ES-I3 (cell line): Measurements from ENCODE around the gene CEP72.

ENCODE experiments used
- H3K36me3 ChIP-seq: 2 replicates; pipeline ENCODE4 v1.6.1; 2013; ENCODE audit warnings: mild to moderate bottlenecking, low read length, control low read depth, moderate library complexity; ENCODE audit not compliant: insufficient read depth
- H3K4me1 ChIP-seq: 2 replicates; pipeline ENCODE4 v1.6.1; 2013; ENCODE audit warnings: mild to moderate bottlenecking, control low read depth, low read length; ENCODE audit not compliant: insufficient read depth
- H3K9ac ChIP-seq: 2 replicates; pipeline ENCODE4 v1.6.1; 2013; ENCODE audit warnings: low read depth, mild to moderate bottlenecking, low read length, moderate library complexity
- H3K9me3 ChIP-seq: 2 replicates; pipeline ENCODE4 v1.6.1; 2013; ENCODE audit warnings: mild to moderate bottlenecking, low read length, moderate library complexity; ENCODE audit not compliant: control insufficient read depth, insufficient read depth

The CEP72 gene

DNA sequence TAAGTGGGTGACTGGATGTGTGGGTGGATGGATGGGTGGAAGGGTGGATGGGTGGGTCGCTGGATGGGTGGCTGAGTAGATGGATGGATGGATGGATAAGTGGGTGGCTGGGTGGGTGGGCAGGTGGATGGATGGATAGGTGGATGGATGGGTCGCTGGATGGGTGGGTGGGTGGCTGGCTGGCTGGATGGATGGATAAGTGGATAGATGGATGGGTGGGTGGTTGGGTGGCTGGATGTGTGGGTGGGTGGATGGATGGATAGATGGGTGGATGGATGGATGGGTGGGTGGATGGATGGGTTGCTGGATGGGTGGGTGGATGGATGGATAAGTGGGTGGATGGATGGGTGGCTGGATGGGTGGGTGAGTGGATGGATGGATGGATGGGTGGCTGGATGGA, 27.3 kb upstream of the CEP72 start:
- H3K36me3 ChIP-seq, result no peaks in the 10 kb centered on the region
- peaks cover 4% of the 10 kb centered on the region; the same call in 1 of the 2 replicates for H3K4me1 ChIP-seq
- H3K9me3 ChIP-seq, result no peaks in the 10 kb centered on the region; the same call in 1 of the 2 replicates
- no peak overlapping the region for H3K9ac ChIP-seq

DNA sequence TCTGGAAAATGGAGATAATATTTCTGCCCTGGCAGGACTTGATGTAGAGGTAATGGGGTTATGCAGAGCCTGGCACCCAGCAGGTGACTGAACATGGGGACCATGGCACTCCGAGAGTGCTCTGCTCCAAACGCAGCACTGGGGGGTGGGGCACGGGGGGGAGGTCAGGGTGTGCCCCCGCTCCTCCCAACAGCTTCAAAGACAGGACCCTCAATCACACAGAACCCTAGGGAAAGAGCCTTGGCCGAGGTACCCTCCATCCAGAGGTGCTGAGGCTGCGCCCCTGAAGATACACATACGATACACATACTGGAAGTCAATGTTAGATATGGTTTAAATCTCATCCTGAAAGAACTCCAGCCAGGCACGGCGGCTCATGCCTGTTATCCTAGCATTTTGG, 26.6 kb upstream of the CEP72 start:
- H3K9me3 ChIP-seq, result no peaks in the 10 kb centered on the region; the same call in 1 of the 2 replicates
- H3K36me3 ChIP-seq, result no peaks in the 10 kb centered on the region
- H3K4me1 ChIP-seq, result peaks cover under 1% of the 10 kb centered on the region; the same call in 1 of the 2 replicates
- H3K9ac ChIP-seq, result no peak overlapping the region

DNA sequence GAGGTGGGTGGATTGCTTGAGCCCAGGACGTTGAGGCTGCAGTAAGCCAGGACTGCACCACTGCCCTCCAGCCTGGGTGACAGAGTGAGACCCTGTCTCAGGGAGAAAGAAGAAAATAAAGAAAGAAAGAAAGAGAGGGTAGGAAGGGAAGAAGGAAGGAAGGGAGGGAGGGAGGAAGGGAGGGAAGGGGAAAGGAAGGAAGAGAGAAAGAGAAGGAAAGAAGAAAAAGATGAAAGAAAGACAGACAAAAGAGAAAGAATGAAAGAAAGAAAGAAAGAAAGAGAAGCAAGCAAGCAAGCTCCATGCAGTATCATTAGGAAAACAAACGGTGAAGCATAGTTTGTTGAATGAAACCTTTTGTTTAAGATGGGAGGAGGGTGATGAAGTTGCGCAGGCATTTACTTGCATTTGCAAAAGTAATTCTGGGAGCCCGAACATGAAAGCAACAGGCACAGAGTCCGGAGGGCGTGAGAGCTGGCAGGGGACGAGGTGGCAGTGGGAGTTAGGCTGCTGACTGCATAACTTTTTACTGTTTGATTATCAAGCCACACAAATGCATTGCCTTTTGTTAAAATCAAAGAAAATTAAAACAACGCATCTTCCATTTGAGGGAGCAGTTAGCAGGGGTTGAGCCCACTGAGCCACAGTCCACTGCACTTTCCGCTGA, 26.0 kb upstream of the CEP72 start:
- H3K9ac ChIP-seq, result no peak overlapping the region

DNA sequence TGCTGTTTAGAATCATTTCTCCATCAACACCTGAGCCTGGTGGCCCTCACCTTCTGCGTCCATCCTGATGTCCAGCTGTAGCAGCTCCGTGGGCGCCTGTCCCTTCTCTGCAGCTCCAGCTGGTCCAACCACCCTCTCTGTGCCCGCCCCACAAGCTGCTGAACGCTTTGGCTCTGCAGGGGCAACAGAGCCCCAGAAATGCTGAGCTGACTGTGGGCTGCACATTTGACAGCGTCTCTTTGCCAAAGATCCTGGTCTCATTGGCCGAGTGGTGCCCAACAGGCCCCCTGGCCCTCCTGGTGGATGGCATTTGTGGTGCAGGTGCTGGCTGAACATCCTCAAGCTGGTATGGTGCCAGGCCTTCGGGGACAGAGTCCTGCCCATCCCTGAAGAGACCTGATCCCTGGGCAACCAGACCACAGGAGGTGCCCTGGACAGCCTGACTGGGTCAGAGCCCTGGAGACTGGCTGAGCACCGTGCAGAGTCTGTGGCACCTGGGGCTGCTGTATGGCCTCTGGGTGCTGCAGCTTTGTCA, 25.3 kb upstream of the CEP72 start:
- Histone ChIP-seq H3K4me1 (no peaks in the 10 kb centered on the region), H3K9me3 (no peaks in the 10 kb centered on the region; the same call in 1 of the 2 replicates), H3K9ac (no peak overlapping the region), H3K36me3 (no peaks in the 10 kb centered on the region)

More for the DNA sequence above, 26.0 kb upstream of the CEP72 start:
- no peaks in the 10 kb centered on the region for H3K36me3 ChIP-seq
- no peaks in the 10 kb centered on the region; the same call in 1 of the 2 replicates for H3K9me3 ChIP-seq
- no peaks in the 10 kb centered on the region for H3K4me1 ChIP-seq

DNA sequence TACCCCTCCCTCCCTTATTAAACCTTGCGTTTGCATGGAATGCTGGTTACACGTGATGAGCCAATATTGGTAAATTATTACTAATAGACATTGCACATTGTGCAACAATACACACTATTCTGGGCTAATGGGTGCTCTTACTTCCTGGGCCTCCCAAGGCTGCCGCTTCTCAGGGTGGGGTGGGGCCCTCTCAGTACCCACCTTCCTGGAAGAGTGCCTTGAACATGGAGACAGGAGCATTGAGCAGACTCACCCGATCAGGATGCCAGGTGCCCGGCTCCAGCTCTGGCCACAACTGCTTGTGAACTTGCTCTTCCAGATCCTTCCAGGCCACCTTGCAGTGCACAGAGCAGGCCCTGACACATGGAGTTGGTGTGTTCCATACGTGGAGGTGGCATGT, 24.7 kb upstream of the CEP72 start:
- H3K9ac ChIP-seq, result no peak overlapping the region
- H3K36me3 ChIP-seq, result no peaks in the 10 kb centered on the region
- no peaks in the 10 kb centered on the region; the same call in 1 of the 2 replicates for H3K9me3 ChIP-seq
- H3K4me1 ChIP-seq, result no peaks in the 10 kb centered on the region

DNA sequence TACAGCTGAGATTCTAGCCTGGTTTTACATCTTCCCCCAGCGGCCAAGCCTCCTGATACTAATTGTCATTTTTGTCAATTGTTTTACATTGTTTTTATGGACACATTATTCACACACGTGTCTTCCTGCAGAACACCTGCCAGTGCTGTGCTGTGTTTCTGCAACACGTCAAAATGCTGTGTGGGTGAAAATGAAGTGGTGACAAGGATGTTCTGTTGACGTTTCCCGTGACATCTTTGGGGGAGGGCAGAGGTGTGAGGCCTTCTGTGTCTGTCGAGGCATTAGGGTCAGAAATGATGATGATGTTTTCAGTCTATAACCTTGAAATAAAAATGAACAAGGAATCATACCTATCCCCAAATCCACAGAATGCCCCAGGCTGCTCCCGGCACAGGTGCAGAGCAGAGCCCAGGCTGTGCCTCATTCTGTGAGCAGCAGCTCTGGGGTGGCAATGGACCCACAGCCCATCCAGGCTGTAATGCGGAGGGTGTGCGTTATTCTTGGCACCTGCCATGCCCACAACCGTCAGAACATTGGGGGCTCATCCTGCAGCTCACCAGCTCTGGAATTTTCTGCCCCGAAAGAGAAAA, 23.6 kb upstream of the CEP72 start:
- H3K36me3 ChIP-seq, result no peaks in the 10 kb centered on the region
- no peaks in the 10 kb centered on the region for H3K4me1 ChIP-seq
- H3K9ac ChIP-seq, result no peak overlapping the region
- H3K9me3 ChIP-seq, result no peaks in the 10 kb centered on the region; the same call in 1 of the 2 replicates

DNA sequence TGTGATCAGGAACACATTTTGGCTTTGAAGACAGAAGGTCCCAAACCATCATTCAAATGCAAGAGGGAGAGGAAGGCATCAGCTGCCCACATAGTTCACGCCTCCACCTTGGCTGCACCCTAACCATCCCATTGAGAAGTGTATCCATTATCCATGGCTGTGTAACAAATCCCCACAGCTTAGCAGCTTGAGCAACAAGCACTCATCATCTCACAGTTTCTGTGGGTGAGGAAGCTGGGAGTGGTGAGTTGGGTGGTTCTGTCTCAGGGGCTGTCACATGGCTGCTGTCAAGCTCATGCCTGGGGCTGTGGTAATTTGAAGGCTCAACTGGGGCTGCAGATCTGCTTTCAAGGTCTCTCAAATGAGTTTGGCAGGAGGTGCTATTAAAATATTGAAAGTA, 23.0 kb upstream of the CEP72 start:
- H3K9ac ChIP-seq, result no peak overlapping the region
- no peaks in the 10 kb centered on the region for H3K4me1 ChIP-seq
- no peaks in the 10 kb centered on the region for H3K36me3 ChIP-seq
- H3K9me3 ChIP-seq, result no peaks in the 10 kb centered on the region; the same call in 1 of the 2 replicates

DNA sequence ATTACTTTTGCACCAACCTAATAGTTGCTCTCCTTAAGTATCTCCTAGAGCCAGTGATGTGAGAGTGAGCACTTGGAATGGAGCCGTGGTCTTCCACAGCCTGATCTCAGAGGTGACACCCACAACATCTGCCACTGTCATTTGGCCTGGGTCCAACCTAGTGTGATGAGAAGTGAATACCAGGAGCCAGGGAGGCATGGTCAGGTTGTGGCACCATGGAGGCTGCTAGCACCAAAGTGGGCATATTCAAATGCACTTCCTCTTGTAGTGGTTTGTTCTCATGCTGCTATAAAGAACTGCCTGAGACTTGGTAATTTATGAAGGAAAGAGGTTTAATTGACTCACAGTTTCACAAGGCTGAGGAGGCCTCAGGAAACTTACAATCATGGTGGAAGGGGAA, 22.6 kb upstream of the CEP72 start:
- Histone ChIP-seq H3K9ac (no peak overlapping the region), H3K4me1 (no peaks in the 10 kb centered on the region), H3K9me3 (no peaks in the 10 kb centered on the region; the same call in 1 of the 2 replicates), H3K36me3 (no peaks in the 10 kb centered on the region)

DNA sequence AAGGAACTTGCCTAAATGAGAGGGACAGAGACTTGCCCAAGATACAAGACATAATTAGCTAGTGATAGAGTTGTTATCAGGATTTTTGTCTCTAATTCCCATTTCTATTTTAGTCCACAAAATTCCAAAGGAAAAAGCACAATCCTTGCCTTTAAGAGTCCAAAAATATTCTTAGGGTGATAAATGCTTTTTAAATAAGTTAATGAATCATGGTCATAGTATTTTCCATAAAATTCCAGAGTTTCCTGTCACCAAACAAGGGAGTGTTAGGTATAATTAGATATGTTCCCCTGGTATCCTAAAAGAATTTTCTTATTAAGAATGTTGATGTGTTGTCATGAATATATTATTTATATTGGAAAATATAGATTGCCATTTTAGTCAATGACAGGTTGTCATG, 21.8 kb upstream of the CEP72 start:
- Histone ChIP-seq H3K9ac (no peak overlapping the region), H3K9me3 (no peaks in the 10 kb centered on the region; the same call in 1 of the 2 replicates), H3K36me3 (no peaks in the 10 kb centered on the region), H3K4me1 (no peaks in the 10 kb centered on the region)

DNA sequence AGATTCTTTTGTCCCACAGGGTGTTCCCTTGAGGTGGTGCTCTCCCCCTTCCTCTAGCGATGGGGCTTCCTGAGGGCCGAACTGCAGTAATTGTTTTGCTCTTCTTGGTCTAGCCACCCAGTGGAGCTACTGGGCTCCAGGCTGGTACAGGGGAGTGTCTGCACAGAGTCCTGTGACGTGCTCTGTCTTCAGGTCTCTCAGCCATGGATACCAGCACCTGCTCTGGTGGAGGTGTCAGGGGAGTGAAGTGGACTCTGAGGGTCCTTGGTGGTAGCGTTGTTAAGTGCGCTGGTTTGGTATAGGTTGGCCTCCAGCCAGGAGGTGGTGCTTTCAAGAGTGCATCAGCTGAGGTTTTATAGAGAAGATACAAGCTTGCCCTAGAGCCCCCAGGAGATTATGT, 20.4 kb upstream of the CEP72 start:
- Histone ChIP-seq H3K9ac (no peak overlapping the region), H3K4me1 (no peaks in the 10 kb centered on the region), H3K9me3 (no peaks in the 10 kb centered on the region; the same call in 1 of the 2 replicates), H3K36me3 (no peaks in the 10 kb centered on the region)

DNA sequence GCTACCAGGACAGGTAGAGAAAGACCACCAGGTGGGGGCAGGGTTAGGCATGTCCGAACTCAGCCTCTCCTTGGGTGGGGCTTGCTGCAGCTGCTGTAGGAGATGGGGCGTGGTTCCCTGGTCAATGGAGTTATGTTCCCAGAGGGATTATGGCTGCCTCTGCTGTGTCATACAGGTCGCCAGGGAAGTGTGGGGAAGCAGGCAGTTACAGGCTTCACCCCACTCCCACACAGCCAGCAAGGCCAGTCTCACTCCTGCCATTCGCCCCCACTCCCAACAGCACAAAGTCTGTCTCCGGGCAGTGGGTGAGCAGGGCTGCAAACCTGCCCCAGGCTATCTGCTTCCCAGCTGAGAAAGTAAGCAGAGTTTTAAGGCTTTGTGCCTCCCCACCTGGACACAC, 20.0 kb upstream of the CEP72 start:
- H3K9ac ChIP-seq, result no peak overlapping the region
- H3K9me3 ChIP-seq, result no peaks in the 10 kb centered on the region; the same call in 1 of the 2 replicates
- no peaks in the 10 kb centered on the region for H3K36me3 ChIP-seq
- H3K4me1 ChIP-seq, result no peaks in the 10 kb centered on the region

DNA sequence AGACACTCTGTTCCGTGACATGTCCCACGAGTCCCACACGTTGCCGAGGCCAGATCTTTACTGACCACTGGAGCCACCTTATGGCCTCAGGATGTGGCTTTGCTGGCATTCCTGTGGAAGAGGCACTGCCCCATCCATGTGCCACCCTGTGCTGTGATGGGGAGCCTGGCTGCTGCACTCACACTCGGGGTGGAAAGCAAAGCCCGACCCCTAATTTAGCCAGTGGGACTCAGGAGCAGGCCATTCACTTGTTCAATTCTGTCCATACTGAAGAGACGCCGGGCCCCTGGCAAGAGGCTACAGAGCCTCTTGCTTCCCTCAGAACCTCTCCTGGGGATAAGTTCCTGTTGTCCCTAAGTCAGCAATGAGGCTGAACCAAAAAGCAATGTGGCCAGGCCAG, 18.6 kb upstream of the CEP72 start:
- H3K9ac ChIP-seq, result no peak overlapping the region
- H3K9me3 ChIP-seq, result no peaks in the 10 kb centered on the region; the same call in 1 of the 2 replicates
- H3K4me1 ChIP-seq, result no peaks in the 10 kb centered on the region
- H3K36me3 ChIP-seq, result no peaks in the 10 kb centered on the region

DNA sequence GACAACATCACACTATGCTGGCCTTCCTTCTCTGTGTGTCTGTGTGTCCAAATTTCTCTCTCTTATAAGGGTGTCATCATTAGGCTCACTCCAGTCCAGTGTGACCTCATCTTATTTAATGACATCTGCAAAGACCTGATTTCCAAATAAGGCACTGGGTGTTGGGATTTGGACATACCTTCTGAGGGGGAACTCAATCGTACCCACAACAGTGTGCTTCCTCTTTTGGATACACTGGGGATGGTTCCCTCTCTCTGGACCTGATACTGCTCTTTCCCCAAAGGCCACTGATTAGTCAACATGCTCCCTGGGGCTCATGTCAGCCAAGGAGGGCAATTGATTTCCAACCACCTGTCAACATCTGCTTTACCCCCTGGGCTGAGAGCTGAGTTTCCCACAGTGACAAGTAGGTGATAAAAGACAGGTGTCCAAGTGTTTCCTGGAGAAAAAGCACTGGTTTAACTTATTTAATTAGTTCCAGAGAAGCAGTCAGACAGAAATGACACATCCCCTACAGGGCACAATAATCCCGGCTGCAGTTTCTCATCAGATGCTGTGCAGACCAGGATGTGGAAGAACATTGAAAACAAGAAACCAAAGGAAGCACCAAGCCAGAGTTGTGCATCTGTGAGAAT, 17.8 kb upstream of the CEP72 start:
- H3K36me3 ChIP-seq, result no peaks in the 10 kb centered on the region
- no peaks in the 10 kb centered on the region for H3K4me1 ChIP-seq
- no peak overlapping the region for H3K9ac ChIP-seq
- H3K9me3 ChIP-seq, result no peaks in the 10 kb centered on the region

DNA sequence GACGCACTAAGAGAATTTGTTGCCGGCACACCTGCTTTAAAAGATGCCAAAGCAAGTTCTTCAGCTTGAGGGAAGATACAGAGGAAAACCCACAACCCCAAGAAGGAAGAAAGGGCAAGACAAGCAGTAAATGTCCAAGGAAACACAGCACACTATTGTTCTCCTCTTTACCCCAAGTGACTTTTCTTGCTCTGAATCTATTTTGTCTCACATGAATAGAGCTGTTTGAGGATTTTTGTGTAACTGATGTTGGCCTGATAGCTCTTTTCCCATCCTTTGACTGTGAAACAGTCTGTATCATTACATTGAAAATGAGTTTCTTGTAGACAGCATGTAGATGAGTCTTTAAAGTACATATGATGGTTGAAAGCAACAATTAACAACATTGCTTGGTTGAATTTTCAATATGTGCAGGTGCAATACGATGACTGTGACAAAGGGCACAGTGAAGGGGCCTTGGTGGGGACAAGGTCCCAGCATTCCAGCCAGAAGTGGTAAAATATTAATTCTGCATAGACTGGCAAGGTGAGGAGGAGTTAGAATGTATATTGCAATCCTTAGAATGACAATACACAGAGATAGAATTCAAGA, 16.8 kb upstream of the CEP72 start:
- Histone ChIP-seq H3K36me3 (no peaks in the 10 kb centered on the region), H3K9ac (no peak overlapping the region), H3K4me1 (no peaks in the 10 kb centered on the region), H3K9me3 (no peaks in the 10 kb centered on the region)
